Daoy (cell line): ENCODE data around the gene CHN2. TPM values are rescaled to one million over a fixed set of nuclear protein-coding genes. Genes with fewer than 3 reads are reported as not detected.

Source experiments
- DNase-seq: peaks from one replicate; pipeline ENCODE4 v3.0.0-alpha.2; 2015; ENCODE audit warnings: low read depth
- total RNA-seq: library from RNA; depleted of rRNA; stranded (reverse); fragments of >200 nt; shearing (Covaris generic); gene quantifications from 2 replicates; pipeline ENCODE4 v1.2.3, GENCODE V29; 2014

The CHN2 gene
- total RNA-seq, 1 experiment from 2014 or later: 19.8 TPM

GRCh38 chr7:29467193-29467926 is 272.8 kb downstream of the CHN2 start:
- no peak for DNase-seq

- DNase-seq: no peak
These were observed 273.6 kb downstream of the CHN2 start for GRCh38 chr7:29468196-29468595.

GRCh38 chr7:29469281-29469680 is 274.7 kb downstream of the CHN2 start:
- DNase-seq: no peak

- DNase-seq: no peak
These were observed 275.5 kb downstream of the CHN2 start for GRCh38 chr7:29469976-29470557.

- no peak for DNase-seq
These were observed 277.0 kb downstream of the CHN2 start for GRCh38 chr7:29471444-29472138.

GRCh38 chr7:29476916-29477315 is 282.3 kb downstream of the CHN2 start:
- DNase-seq: no peak

- DNase-seq: no peak
These were observed 283.7 kb downstream of the CHN2 start for GRCh38 chr7:29478226-29478625.

- DNase-seq: no peak
These were observed 284.2 kb downstream of the CHN2 start for GRCh38 chr7:29478687-29479240.

- no peak for DNase-seq
These were observed 285.0 kb downstream of the CHN2 start for GRCh38 chr7:29479301-29480200.

GRCh38 chr7:29480451-29480850 is 285.9 kb downstream of the CHN2 start:
- DNase-seq: no peak

- no peak for DNase-seq
These were observed 286.5 kb downstream of the CHN2 start for GRCh38 chr7:29480934-29481651.

- DNase-seq: no peak
These were observed 287.5 kb downstream of the CHN2 start for GRCh38 chr7:29482056-29482455.

- DNase-seq: no peak
These were observed 288.9 kb downstream of the CHN2 start for GRCh38 chr7:29483219-29484104.

GRCh38 chr7:29484280-29484679 is 289.7 kb downstream of the CHN2 start:
- no peak for DNase-seq

- no peak for DNase-seq
These were observed 291.0 kb downstream of the CHN2 start for GRCh38 chr7:29485339-29486190.

GRCh38 chr7:29486191-29486700 is 291.7 kb downstream of the CHN2 start:
- no peak for DNase-seq

- no peak for DNase-seq
These were observed 292.8 kb downstream of the CHN2 start for GRCh38 chr7:29487424-29487823.

- DNase-seq: no peak
These were observed 293.8 kb downstream of the CHN2 start for GRCh38 chr7:29488203-29488970.
